MM.1S (cell line): ENCODE results near the gene GPX6.
"Not testable (repeated sequence)": the region's sequence is repeated elsewhere in the genome, so short reads cannot be mapped to it uniquely, and the experiment has no call there.

ENCODE experiments used
- EZH2phosphoT487 ChIP-seq: fragments of 300-600 bp; sonication (generic); IDR thresholded peaks from 2 replicates; pipeline ENCODE4 v1.6.1; 2018; ENCODE audit warnings: antibody characterized with exemption, low read length
- TF ChIP-seq, protein P1 (sequence below): fragments of 300-600 bp; sonication (generic); IDR thresholded peaks from 2 replicates; pipeline ENCODE4 v1.5.1; 2016; ENCODE audit warnings: antibody characterized with exemption, low read length, mixed read lengths

- TF ChIP-seq, protein P1, sequence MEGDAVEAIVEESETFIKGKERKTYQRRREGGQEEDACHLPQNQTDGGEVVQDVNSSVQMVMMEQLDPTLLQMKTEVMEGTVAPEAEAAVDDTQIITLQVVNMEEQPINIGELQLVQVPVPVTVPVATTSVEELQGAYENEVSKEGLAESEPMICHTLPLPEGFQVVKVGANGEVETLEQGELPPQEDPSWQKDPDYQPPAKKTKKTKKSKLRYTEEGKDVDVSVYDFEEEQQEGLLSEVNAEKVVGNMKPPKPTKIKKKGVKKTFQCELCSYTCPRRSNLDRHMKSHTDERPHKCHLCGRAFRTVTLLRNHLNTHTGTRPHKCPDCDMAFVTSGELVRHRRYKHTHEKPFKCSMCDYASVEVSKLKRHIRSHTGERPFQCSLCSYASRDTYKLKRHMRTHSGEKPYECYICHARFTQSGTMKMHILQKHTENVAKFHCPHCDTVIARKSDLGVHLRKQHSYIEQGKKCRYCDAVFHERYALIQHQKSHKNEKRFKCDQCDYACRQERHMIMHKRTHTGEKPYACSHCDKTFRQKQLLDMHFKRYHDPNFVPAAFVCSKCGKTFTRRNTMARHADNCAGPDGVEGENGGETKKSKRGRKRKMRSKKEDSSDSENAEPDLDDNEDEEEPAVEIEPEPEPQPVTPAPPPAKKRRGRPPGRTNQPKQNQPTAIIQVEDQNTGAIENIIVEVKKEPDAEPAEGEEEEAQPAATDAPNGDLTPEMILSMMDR, result not testable (repeated sequence)
- not testable (repeated sequence) for TF ChIP-seq EZH2phosphoT487
These were observed 13.5 kb downstream of the GPX6 start for GRCh38 chr6:28502136-28502535.
